Measurements from ENCODE around the gene COPZ2.

Gene COPZ2

GRCh38 chr17:47980541-47980940 is 57.1 kb downstream of the COPZ2 start:
- CTCF ChIA-PET = interaction anchor here (1.4 kb wide), 1 partner anchor 38 kb away, joined by 7 read pairs; no protein-coding TSS in a partner anchor
- POLR2A ChIA-PET = interaction anchor here (0.9 to 2.0 kb wide), 2 partner anchors 10 to 31 kb away, joined by 4 to 9 read pairs; partner anchors contain the start of gene CDK5RAP3
- TF ChIP-seq FOXK2 (IDR thresholded peaks at IDR 0.05) (no peak), HDGF (IDR thresholded peaks at IDR 0.05; ENCODE audit: borderline replicate concordance) (no peak), LEF1 (IDR thresholded peaks at IDR 0.05; ENCODE audit: borderline replicate concordance) (no peak), FOXM1 (IDR thresholded peaks at IDR 0.05; ENCODE audit: borderline replicate concordance) (no peak), SUZ12 (IDR thresholded peaks at IDR 0.05) (no peak), NFRKB (IDR thresholded peaks at IDR 0.05) (no peak), BHLHE40 (IDR thresholded peaks at IDR 0.05; ENCODE audit: borderline replicate concordance) (no peak), PKNOX1 (IDR thresholded peaks at IDR 0.05) (no peak), ARNT (IDR thresholded peaks at IDR 0.05) (no peak), L3MBTL2 (conservative IDR thresholded peaks at IDR 0.05) (no peak), ZNF384 (IDR thresholded peaks at IDR 0.05) (no peak)
- DNase-seq (ENCODE audit: extremely low spot score) = no peak

GRCh38 chr17:47978324-47978723 is 59.3 kb downstream of the COPZ2 start:
- DNase-seq (ENCODE audit: extremely low spot score) = peak; percentile 83
- POLR2A ChIA-PET = interaction anchor here (0.7 to 1.2 kb wide), 2 partner anchors 37 to 43 kb away, joined by 3 to 4 read pairs; partner anchors contain the start of gene PNPO
- CTCF ChIA-PET = interaction anchor here (0.6 to 1.9 kb wide), 10 partner anchors 9 to 371 kb away, joined by 3 to 35 read pairs (median 5); no protein-coding TSS in a partner anchor
- no peak for TF ChIP-seq HDGF (IDR thresholded peaks at IDR 0.05; ENCODE audit: borderline replicate concordance)
- TF ChIP-seq SP1 (IDR thresholded peaks at IDR 0.05) = no peak
- TF ChIP-seq NFRKB (IDR thresholded peaks at IDR 0.05) = no peak
- TF ChIP-seq ELF4 (IDR thresholded peaks at IDR 0.05) = no peak
- no peak for TF ChIP-seq CTBP1 (IDR thresholded peaks at IDR 0.05; ENCODE audit: borderline replicate concordance)
- TF ChIP-seq PKNOX1 (IDR thresholded peaks at IDR 0.05) = no peak
- TF ChIP-seq LEF1 (IDR thresholded peaks at IDR 0.05; ENCODE audit: borderline replicate concordance) = no peak
- no peak for TF ChIP-seq FOXM1 (IDR thresholded peaks at IDR 0.05; ENCODE audit: borderline replicate concordance)
- no peak for TF ChIP-seq FOXK2 (IDR thresholded peaks at IDR 0.05)
- TF ChIP-seq SUZ12 (IDR thresholded peaks at IDR 0.05) = no peak
- no peak for TF ChIP-seq ARNT (IDR thresholded peaks at IDR 0.05)
- TF ChIP-seq BHLHE40 (IDR thresholded peaks at IDR 0.05; ENCODE audit: borderline replicate concordance) = no peak
- TF ChIP-seq ZNF384 (IDR thresholded peaks at IDR 0.05) = no peak
- TF ChIP-seq L3MBTL2 (conservative IDR thresholded peaks at IDR 0.05) = no peak
- no peak for TF ChIP-seq FOXA1 (IDR thresholded peaks at IDR 0.05)
- TF ChIP-seq TARDBP (IDR thresholded peaks at IDR 0.05) = no peak

All from HEK293T (cell line).